DOHH2 (cell line): ENCODE data around the gene OAT.

Source experiments
- H3F3A ChIP-seq: fragments of 200-600 bp; sonication (generic), shearing (Covaris generic); 2 replicates; pipeline ENCODE4 v1.6.0; 2016; ENCODE audit warnings: antibody characterized with exemption, mild to moderate bottlenecking; ENCODE audit not compliant: control insufficient read depth, insufficient read depth
- H3K27ac ChIP-seq: fragments of 200-600 bp; sonication (generic); 2 replicates; pipeline ENCODE4 v1.5.1; 2014; ENCODE audit warnings: low read depth, mild to moderate bottlenecking, low read length, moderate library complexity
- H3K27me3 ChIP-seq: fragments of 200-600 bp; sonication (generic); 2 replicates; pipeline ENCODE4 v1.6.1; 2014; ENCODE audit warnings: mild to moderate bottlenecking, low read length, mixed read lengths; ENCODE audit not compliant: control insufficient read depth
- H3K36me3 ChIP-seq: fragments of 200-600 bp; sonication (generic); 2 replicates; pipeline ENCODE4 v1.6.1; 2014; ENCODE audit warnings: mild to moderate bottlenecking, low read length, moderate library complexity, mixed read lengths; ENCODE audit not compliant: control insufficient read depth
- H3K4me1 ChIP-seq: fragments of 200-600 bp; sonication (generic); 2 replicates; pipeline ENCODE4 v1.6.1; 2014; ENCODE audit warnings: mild to moderate bottlenecking, low read length, mixed read lengths; ENCODE audit not compliant: control insufficient read depth
- H3K4me2 ChIP-seq: fragments of 200-600 bp; sonication (generic); 2 replicates; pipeline ENCODE4 v1.6.0; 2014; ENCODE audit warnings: mild to moderate bottlenecking, low read length, moderate library complexity
- H3K4me3 ChIP-seq: fragments of 200-600 bp; sonication (generic); 2 replicates; pipeline ENCODE4 v1.5.1; 2014; ENCODE audit warnings: mild to moderate bottlenecking, low read length, mixed read lengths
- H3K79me2 ChIP-seq: fragments of 200-600 bp; sonication (generic); 2 replicates; pipeline ENCODE4 v1.6.1; 2014; ENCODE audit warnings: mild to moderate bottlenecking, low read length, mixed read lengths; ENCODE audit not compliant: control insufficient read depth
- H3K9me2 ChIP-seq: fragments of 200-600 bp; sonication (generic); replicated peaks from 2 replicates; pipeline ENCODE4 v1.6.1; 2014; ENCODE audit warnings: mild to moderate bottlenecking, low read length, mixed read lengths; ENCODE audit not compliant: control insufficient read depth
- H3K9me3 ChIP-seq: fragments of 200-600 bp; sonication (generic); 2 replicates; pipeline ENCODE4 v1.6.1; 2014; ENCODE audit warnings: antibody characterized with exemption, low read length, mixed read lengths; ENCODE audit not compliant: control insufficient read depth, insufficient read depth
- H4K20me1 ChIP-seq: fragments of 200-600 bp; sonication (generic); 2 replicates; pipeline ENCODE4 v1.6.0; 2014; ENCODE audit warnings: low read depth, mild to moderate bottlenecking, antibody characterized with exemption, low read length, moderate library complexity; ENCODE audit not compliant: control insufficient read depth, insufficient read depth
- EZH2phosphoT487 ChIP-seq: fragments of 200-600 bp; sonication (generic); IDR thresholded peaks from 2 replicates; pipeline ENCODE4 v1.6.1; 2017; ENCODE audit warnings: borderline replicate concordance, mild to moderate bottlenecking, antibody characterized with exemption, low read length, moderate library complexity, mixed read lengths
- TF ChIP-seq, protein P1 (sequence below): fragments of 200-600 bp; sonication (generic); IDR thresholded peaks from one replicate; pipeline ENCODE4 v1.5.1; 2014; ENCODE audit warnings: antibody characterized with exemption, mild to moderate bottlenecking, low read depth, low read length; ENCODE audit not compliant: poor library complexity, severe bottlenecking

The OAT gene

DNA sequence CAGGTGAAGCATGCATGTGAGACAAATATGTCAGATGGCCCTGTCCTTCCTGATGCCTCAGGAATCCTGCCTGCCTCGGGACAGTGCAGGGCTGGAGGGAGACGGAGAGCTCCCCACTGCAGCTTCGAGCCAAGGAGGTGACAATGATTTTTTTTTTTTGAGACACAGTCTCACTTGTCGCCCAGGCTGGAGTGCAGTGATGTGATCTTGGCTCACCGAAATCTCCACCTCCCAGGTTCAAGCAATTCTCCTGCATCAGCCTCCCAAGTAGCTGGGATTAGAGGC lies 68.8 kb downstream of the OAT start:
- H3K27me3 ChIP-seq: no peaks in the 10 kb centered on the region
- H3K36me3 ChIP-seq: no peaks in the 10 kb centered on the region
- H3K9me3 ChIP-seq: no peaks in the 10 kb centered on the region
- TF ChIP-seq, protein P1, sequence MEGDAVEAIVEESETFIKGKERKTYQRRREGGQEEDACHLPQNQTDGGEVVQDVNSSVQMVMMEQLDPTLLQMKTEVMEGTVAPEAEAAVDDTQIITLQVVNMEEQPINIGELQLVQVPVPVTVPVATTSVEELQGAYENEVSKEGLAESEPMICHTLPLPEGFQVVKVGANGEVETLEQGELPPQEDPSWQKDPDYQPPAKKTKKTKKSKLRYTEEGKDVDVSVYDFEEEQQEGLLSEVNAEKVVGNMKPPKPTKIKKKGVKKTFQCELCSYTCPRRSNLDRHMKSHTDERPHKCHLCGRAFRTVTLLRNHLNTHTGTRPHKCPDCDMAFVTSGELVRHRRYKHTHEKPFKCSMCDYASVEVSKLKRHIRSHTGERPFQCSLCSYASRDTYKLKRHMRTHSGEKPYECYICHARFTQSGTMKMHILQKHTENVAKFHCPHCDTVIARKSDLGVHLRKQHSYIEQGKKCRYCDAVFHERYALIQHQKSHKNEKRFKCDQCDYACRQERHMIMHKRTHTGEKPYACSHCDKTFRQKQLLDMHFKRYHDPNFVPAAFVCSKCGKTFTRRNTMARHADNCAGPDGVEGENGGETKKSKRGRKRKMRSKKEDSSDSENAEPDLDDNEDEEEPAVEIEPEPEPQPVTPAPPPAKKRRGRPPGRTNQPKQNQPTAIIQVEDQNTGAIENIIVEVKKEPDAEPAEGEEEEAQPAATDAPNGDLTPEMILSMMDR: no peak
- no peak for TF ChIP-seq EZH2phosphoT487
- H4K20me1 ChIP-seq: no peaks in the 10 kb centered on the region
- no peak overlapping the region for H3K4me2 ChIP-seq
- H3K4me1 ChIP-seq: 0 out of 2 replicates have a peak, but pooled peaks cover 6% of the 10 kb centered on the region
- no peaks in the 10 kb centered on the region for H3K9me2 ChIP-seq
- H3K4me3 ChIP-seq: no peak overlapping the region
- H3K79me2 ChIP-seq: no peaks in the 10 kb centered on the region
- H3K27ac ChIP-seq: no peak overlapping the region
- no peaks in the 10 kb centered on the region for H3F3A ChIP-seq

DNA sequence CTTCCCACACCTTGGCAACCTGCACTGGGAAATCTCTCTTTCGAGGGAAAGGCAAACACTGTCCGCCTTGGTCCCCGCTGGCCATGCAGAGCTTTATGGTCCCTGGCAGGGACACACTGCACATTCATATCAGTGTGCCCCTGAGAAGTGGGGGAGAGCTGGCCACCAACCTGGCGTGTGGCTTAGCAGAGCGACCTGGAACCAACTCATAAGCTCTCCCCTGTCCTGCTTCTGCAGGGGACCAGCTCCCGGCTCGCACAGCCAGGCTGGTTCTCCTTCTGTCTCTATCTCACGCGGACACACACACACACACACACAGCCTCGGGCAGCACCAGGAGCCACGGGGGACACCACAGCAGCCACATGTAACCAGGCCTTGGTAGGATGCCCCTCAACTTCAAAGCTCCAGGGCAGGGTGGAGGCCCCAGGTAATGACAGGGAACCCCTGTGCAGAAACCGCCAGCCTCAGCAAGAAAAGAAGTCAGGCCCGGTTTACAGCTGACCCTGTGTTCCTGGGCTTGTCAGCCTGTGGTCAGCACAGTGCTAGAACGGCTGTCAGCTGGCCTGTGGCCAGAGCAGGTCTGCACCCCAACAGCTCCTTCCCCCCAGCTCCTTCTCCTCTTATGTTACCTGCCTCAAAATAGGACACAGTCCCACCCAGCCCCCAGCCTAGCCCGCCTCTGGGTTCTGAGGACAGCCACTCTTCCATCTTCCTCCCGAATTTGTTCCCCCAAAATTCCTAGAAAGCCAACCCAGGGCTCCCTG lies 69.3 kb downstream of the OAT start:
- no peak overlapping the region for H3K27ac ChIP-seq
- H4K20me1 ChIP-seq: no peaks in the 10 kb centered on the region
- no peak overlapping the region for H3K4me2 ChIP-seq
- no peaks in the 10 kb centered on the region for H3K9me2 ChIP-seq
- no peaks in the 10 kb centered on the region for H3K27me3 ChIP-seq
- H3K4me3 ChIP-seq: no peak overlapping the region
- H3F3A ChIP-seq: no peaks in the 10 kb centered on the region
- H3K4me1 ChIP-seq: 0 out of 2 replicates have a peak, but pooled peaks cover under 1% of the 10 kb centered on the region
- TF ChIP-seq EZH2phosphoT487: no peak
- no peaks in the 10 kb centered on the region for H3K79me2 ChIP-seq
- H3K9me3 ChIP-seq: no peaks in the 10 kb centered on the region
- H3K36me3 ChIP-seq: no peaks in the 10 kb centered on the region

DNA sequence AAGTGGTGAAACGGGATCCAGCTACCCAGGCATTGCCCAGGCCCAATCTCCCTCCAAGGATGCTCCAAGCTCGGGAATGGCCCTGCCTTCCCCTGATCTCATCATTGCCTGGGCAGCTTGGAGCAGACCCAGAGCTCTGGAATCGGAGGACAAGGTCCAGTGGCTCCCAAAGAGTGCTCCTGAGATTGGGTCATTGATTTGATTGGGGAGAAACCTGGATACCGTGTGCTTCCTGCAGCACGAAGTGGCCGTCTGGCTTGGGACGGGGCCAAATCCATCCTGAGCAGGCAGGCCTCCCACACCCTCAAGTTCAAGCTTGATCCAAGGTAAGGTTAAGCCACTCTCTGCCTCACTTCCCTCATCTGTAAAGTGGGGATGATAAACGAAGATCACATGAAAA lies 69.9 kb downstream of the OAT start:
- H3K36me3 ChIP-seq: no peaks in the 10 kb centered on the region
- no peaks in the 10 kb centered on the region for H3F3A ChIP-seq
- no peaks in the 10 kb centered on the region for H3K27me3 ChIP-seq
- no peak overlapping the region for H3K4me3 ChIP-seq
- H3K9me2 ChIP-seq: no peaks in the 10 kb centered on the region
- H3K27ac ChIP-seq: no peak overlapping the region
- no peak overlapping the region for H3K4me2 ChIP-seq
- no peaks in the 10 kb centered on the region for H3K79me2 ChIP-seq
- H3K4me1 ChIP-seq: no peaks in the 10 kb centered on the region
- no peaks in the 10 kb centered on the region for H4K20me1 ChIP-seq
- H3K9me3 ChIP-seq: no peaks in the 10 kb centered on the region
- TF ChIP-seq, protein P1: no peak
- TF ChIP-seq EZH2phosphoT487: no peak

DNA sequence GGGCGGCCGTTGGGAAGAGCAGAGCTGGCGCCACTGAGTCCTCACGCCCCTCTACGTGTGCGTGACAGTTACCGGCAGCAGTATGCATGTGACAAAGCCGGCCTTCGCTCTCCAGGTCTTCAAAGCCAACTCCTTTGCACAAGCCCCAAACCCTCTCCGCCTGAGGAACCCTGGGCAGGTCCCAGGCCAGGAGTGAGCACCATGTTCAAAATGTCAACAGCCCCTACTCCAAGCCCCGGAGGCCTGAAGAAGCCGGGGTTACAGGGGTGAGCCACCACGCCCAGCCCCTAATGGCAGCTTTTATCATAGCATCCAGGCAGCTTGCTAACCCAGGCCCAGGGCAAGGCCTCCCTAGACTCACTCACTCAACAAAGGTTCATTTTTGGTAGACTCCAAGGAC lies 70.8 kb downstream of the OAT start:
- Histone ChIP-seq H3K9me3 (no peaks in the 10 kb centered on the region), H3K79me2 (no peaks in the 10 kb centered on the region), H3F3A (no peaks in the 10 kb centered on the region), H3K27ac (no peak overlapping the region), H3K4me1 (no peaks in the 10 kb centered on the region), H3K9me2 (no peaks in the 10 kb centered on the region), H3K4me3 (no peak overlapping the region), H3K27me3 (no peaks in the 10 kb centered on the region), H3K4me2 (no peak overlapping the region), H3K36me3 (no peaks in the 10 kb centered on the region), H4K20me1 (no peaks in the 10 kb centered on the region)
- TF ChIP-seq, protein P1: no peak
- no peak for TF ChIP-seq EZH2phosphoT487
